ENCODE measurements around the gene PTPRN2. TPM values are rescaled to one million over a fixed set of nuclear protein-coding genes. Genes with fewer than 3 reads are reported as not detected.

PTPRN2 gene
- polyA plus RNA-seq, 1 of the 3 experiments (the other 2 are of a cell fraction): 4.0 TPM

GRCh38 chr7:157714166-157715070 is 873.2 kb downstream of the PTPRN2 start:
- Histone ChIP-seq H3K27me3 (ENCODE audit: insufficient read depth) (no peaks in the 10 kb centered on the region), H3F3A (replicated peaks; ENCODE audit: insufficient read depth) (no peaks in the 10 kb centered on the region), H3K27ac (ENCODE audit: low read depth in 2 of 2, low read length in 1 of 2) (no peak overlapping the region), H3K4me3 (ENCODE audit: low read depth in 2 of 2, low read length in 1 of 2) (no peak overlapping the region), H4K20me1 (ENCODE audit: insufficient read depth) (no peaks in the 10 kb centered on the region), H3K36me3 (replicated peaks in 1 of 2; ENCODE audit: control insufficient read depth in 1 of 2, insufficient read depth in 2 of 2, low read length in 1 of 2) (no peaks in the 10 kb centered on the region), H3K9me3 (peaks cover 9% of the 10 kb centered on the region; the same call in 1 of the 2 replicates), H3K9ac (no peak overlapping the region), H3K9me2 (no peaks in the 10 kb centered on the region), H2AFZ (ENCODE audit: low read depth) (no peak overlapping the region), H3K4me2 (no peak overlapping the region), H3K79me2 (ENCODE audit: insufficient read depth) (no peaks in the 10 kb centered on the region), H3K4me1 (ENCODE audit: control insufficient read depth in 1 of 2, insufficient read depth in 2 of 2, low read depth in 1 of 2, low read length in 1 of 2) (peaks cover 0 to 3% of the 10 kb centered on the region in 2 experiments; a peak in 1 of 4 replicates)
- TF ChIP-seq USF1 (IDR thresholded peaks at IDR 0.05; ENCODE audit: borderline replicate concordance, low read depth): no peak
- TF ChIP-seq TAF1 (IDR thresholded peaks at IDR 0.05; ENCODE audit: borderline replicate concordance, low read depth, low read length): no peak
- TF ChIP-seq, protein P1, sequence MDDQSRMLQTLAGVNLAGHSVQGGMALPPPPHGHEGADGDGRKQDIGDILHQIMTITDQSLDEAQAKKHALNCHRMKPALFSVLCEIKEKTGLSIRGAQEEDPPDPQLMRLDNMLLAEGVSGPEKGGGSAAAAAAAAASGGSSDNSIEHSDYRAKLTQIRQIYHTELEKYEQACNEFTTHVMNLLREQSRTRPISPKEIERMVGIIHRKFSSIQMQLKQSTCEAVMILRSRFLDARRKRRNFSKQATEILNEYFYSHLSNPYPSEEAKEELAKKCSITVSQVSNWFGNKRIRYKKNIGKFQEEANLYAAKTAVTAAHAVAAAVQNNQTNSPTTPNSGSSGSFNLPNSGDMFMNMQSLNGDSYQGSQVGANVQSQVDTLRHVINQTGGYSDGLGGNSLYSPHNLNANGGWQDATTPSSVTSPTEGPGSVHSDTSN (IDR thresholded peaks at IDR 0.05): no peak
- TF ChIP-seq SMC3 (IDR thresholded peaks at IDR 0.05; ENCODE audit: low read depth, low read length): no peak
- TF ChIP-seq SIN3A (IDR thresholded peaks at IDR 0.05; ENCODE audit: borderline replicate concordance, low read depth, low read length): no peak
- TF ChIP-seq, protein P2, sequence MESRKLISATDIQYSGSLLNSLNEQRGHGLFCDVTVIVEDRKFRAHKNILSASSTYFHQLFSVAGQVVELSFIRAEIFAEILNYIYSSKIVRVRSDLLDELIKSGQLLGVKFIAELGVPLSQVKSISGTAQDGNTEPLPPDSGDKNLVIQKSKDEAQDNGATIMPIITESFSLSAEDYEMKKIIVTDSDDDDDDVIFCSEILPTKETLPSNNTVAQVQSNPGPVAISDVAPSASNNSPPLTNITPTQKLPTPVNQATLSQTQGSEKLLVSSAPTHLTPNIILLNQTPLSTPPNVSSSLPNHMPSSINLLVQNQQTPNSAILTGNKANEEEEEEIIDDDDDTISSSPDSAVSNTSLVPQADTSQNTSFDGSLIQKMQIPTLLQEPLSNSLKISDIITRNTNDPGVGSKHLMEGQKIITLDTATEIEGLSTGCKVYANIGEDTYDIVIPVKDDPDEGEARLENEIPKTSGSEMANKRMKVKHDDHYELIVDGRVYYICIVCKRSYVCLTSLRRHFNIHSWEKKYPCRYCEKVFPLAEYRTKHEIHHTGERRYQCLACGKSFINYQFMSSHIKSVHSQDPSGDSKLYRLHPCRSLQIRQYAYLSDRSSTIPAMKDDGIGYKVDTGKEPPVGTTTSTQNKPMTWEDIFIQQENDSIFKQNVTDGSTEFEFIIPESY (IDR thresholded peaks at IDR 0.05; ENCODE audit: borderline replicate concordance, low read depth): no peak
- ChIA-PET POLR2A (no interaction called here), CTCF (no interaction called here)
- WGBS (ENCODE audit: low lambda C conversion rate): 62% methylated on average over 29 of the region's 29 CpGs
- no peak for DNase-seq

DNA sequence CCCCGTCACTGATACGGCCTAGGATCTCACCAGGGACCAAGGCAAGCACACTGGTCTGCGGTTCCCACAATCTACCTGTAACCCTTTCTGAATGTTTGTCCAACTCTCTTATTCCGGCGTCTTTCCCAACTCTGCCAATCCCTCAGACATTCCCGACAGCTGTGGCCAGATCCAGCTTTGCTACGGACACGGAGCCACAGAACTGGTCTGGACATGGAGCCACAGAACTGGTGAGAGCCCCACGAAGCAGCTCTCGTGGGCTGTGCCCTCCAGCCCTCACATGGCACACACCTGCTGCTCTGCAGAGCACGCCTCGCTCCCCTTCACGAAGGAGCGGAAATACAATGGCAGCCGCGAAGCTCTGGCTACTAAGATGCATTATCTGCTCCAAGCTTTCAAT is 874.0 kb downstream of the PTPRN2 start:
- H3K9me3 ChIP-seq: peaks cover 9% of the 10 kb centered on the region; the same call in 1 of the 2 replicates
- H3K79me2 ChIP-seq (ENCODE audit: insufficient read depth): no peaks in the 10 kb centered on the region
- H3K4me3 ChIP-seq (ENCODE audit: low read depth in 2 of 2, low read length in 1 of 2): no peak overlapping the region
- H3K27ac ChIP-seq (ENCODE audit: low read depth in 2 of 2, low read length in 1 of 2): no peak overlapping the region
- no peak overlapping the region for H2AFZ ChIP-seq (ENCODE audit: low read depth)
- no peaks in the 10 kb centered on the region for H3K36me3 ChIP-seq (replicated peaks in 1 of 2; ENCODE audit: control insufficient read depth in 1 of 2, insufficient read depth in 2 of 2, low read length in 1 of 2)
- H3K9me2 ChIP-seq: no peaks in the 10 kb centered on the region
- no peak overlapping the region for H3K9ac ChIP-seq
- no peaks in the 10 kb centered on the region for H3K27me3 ChIP-seq (ENCODE audit: insufficient read depth)
- WGBS (ENCODE audit: low lambda C conversion rate): 58% methylated on average over 16 of the region's 16 CpGs
- H3K4me1 ChIP-seq (ENCODE audit: control insufficient read depth in 1 of 2, insufficient read depth in 2 of 2, low read depth in 1 of 2, low read length in 1 of 2): peaks cover 0 to 3% of the 10 kb centered on the region in 2 experiments; a peak in 1 of 4 replicates
- ChIA-PET CTCF (no interaction called here), POLR2A (no interaction called here)
- no peak for DNase-seq
- no peaks in the 10 kb centered on the region for H3F3A ChIP-seq (replicated peaks; ENCODE audit: insufficient read depth)
- no peaks in the 10 kb centered on the region for H4K20me1 ChIP-seq (ENCODE audit: insufficient read depth)
- no peak overlapping the region for H3K4me2 ChIP-seq
- no peak for TF ChIP-seq NRF1 (IDR thresholded peaks at IDR 0.05; ENCODE audit: low read depth, low read length)
- no peak for TF ChIP-seq YY1 (IDR thresholded peaks at IDR 0.05; ENCODE audit: low read depth)
- TF ChIP-seq RCOR1 (IDR thresholded peaks at IDR 0.05; ENCODE audit: low read length): no peak
- no peak for TF ChIP-seq REST (IDR thresholded peaks at IDR 0.05; ENCODE audit: low read depth, low read length)
- TF ChIP-seq, protein P3, sequence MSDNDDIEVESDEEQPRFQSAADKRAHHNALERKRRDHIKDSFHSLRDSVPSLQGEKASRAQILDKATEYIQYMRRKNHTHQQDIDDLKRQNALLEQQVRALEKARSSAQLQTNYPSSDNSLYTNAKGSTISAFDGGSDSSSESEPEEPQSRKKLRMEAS (IDR thresholded peaks at IDR 0.05; ENCODE audit: low read depth): no peak
- no peak for TF ChIP-seq USF2 (IDR thresholded peaks at IDR 0.05; ENCODE audit: borderline replicate concordance, low read depth, low read length)
- TF ChIP-seq, protein P4, sequence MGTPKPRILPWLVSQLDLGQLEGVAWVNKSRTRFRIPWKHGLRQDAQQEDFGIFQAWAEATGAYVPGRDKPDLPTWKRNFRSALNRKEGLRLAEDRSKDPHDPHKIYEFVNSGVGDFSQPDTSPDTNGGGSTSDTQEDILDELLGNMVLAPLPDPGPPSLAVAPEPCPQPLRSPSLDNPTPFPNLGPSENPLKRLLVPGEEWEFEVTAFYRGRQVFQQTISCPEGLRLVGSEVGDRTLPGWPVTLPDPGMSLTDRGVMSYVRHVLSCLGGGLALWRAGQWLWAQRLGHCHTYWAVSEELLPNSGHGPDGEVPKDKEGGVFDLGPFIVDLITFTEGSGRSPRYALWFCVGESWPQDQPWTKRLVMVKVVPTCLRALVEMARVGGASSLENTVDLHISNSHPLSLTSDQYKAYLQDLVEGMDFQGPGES (IDR thresholded peaks at IDR 0.05; ENCODE audit: low read depth, low read length): no peak
- no peak for TF ChIP-seq FOXM1 (IDR thresholded peaks at IDR 0.05; ENCODE audit: low read depth)
- TF ChIP-seq RAD21 (IDR thresholded peaks at IDR 0.05; ENCODE audit: low read length): no peak
- TF ChIP-seq JUND (IDR thresholded peaks at IDR 0.05): no peak
